K562 (cell line): Measurements from ENCODE around the gene GNAZ. TPM values are rescaled to one million over a fixed set of nuclear protein-coding genes. Genes with fewer than 3 reads are reported as not detected.

Experiments used
- ATF1 ChIP-seq, 2 experiments: fragments of 450-650 bp in 1 of 2; IDR thresholded peaks; 2 replicates each; pipeline ENCODE4 v1.6.1; 2016; ENCODE audit warnings: missing compliant biosample characterization in 1 of 2, missing genetic modification characterization in 1 of 2
- E2F8 ChIP-seq: fragments of 450-650 bp; IDR thresholded peaks from 2 replicates; pipeline ENCODE4 v1.7.1; 2018; ENCODE audit warnings: mild to moderate bottlenecking, low read depth; ENCODE audit not compliant: partially characterized antibody
- ETS1 ChIP-seq: conservative IDR thresholded peaks from 2 replicates; pipeline ENCODE4 v1.6.1; 2011; ENCODE audit warnings: low read depth, mild to moderate bottlenecking, low read length; ENCODE audit not compliant: control insufficient read depth
- GTF2A2 ChIP-seq: IDR thresholded peaks from 2 replicates; pipeline ENCODE4 v1.6.1; 2016; ENCODE audit warnings: mild to moderate bottlenecking, missing genetic modification characterization, missing compliant biosample characterization
- KAT2B ChIP-seq: IDR thresholded peaks from one replicate; pipeline ENCODE4 v1.6.1; 2012; ENCODE audit warnings: low read depth, mild to moderate bottlenecking, control low read depth, inconsistent platforms, low read length, moderate library complexity
- TAF9B ChIP-seq: fragments of 450-650 bp; IDR thresholded peaks from 2 replicates; pipeline ENCODE4 v1.6.1; 2018; ENCODE audit warnings: mild to moderate bottlenecking; ENCODE audit not compliant: partially characterized antibody
- ZBTB8A ChIP-seq: fragments of 450-650 bp; IDR thresholded peaks from 2 replicates; pipeline ENCODE4 v1.6.1; 2018; ENCODE audit warnings: mild to moderate bottlenecking, moderate library complexity; ENCODE audit not compliant: partially characterized antibody
- ZNF212 ChIP-seq: fragments of 450-650 bp; formaldehyde crosslinking; IDR thresholded peaks from 2 replicates; pipeline ENCODE4 v1.4.0; 2020; ENCODE audit warnings: mild to moderate bottlenecking
- polyA plus RNA-seq, 8 experiments: library from polyadenylated mRNA; depleted of rRNA in 4 of 8; stranded (reverse) in 5 of 8; unstranded in 3 of 8; fragments of >200 nt; fragmentation: Nextera tagmentation in 2 of 8; fragmentation: Illumina TruSeq in 1 of 8; extraction: Ambion mirVana in 2 of 8; extraction: Trizol in 1 of 8; gene quantifications; 2 replicates each; pipeline versions ENCODE4 v1.2.1 to v1.2.3, GENCODE V29; 2011 to 2014; ENCODE audit warnings: inconsistent platforms in 1 of 8, missing spikeins in 1 of 8
- total RNA-seq, 7 experiments: library from RNA; depleted of rRNA in 6 of 7; stranded (reverse); fragments of >200 nt in 6 of 7; fragmentation: Illumina TruSeq in 2 of 7; extraction: Trizol in 2 of 7; gene quantifications; 2 replicates each; pipeline versions ENCODE4 v1.2.1 to v1.2.3, GENCODE V29; 2011 to 2021; ENCODE audit warnings: low replicate concordance in 1 of 7
- TF ChIP-seq, protein P1 (sequence below): sonication (generic); formaldehyde crosslinking; IDR thresholded peaks from 2 replicates; pipeline ENCODE4 v1.8.1; 2023; ENCODE audit warnings: mild to moderate bottlenecking, missing genetic modification reagents
- TF ChIP-seq, protein P2 (sequence below): sonication (generic); formaldehyde crosslinking; IDR thresholded peaks from 2 replicates; pipeline ENCODE4 v1.8.1; 2023; ENCODE audit warnings: mild to moderate bottlenecking, missing genetic modification reagents
- TF ChIP-seq, protein P3 (sequence below), 2 experiments: fragments of 450-650 bp in 1 of 2; sonication (generic) in 1 of 2; formaldehyde crosslinking; conservative IDR thresholded peaks; 2 replicates each; pipeline versions ENCODE4 v1.4.0 to v1.8.1; 2020 to 2022; ENCODE audit warnings: mild to moderate bottlenecking in 1 of 2, missing genetic modification reagents in 1 of 2
- TF ChIP-seq, protein P4 (sequence below): fragments of 250-450 bp; sonication (Bioruptor Pico); IDR thresholded peaks from 2 replicates; pipeline ENCODE4 v1.4.0; 2020; ENCODE audit warnings: mild to moderate bottlenecking
- TF ChIP-seq, protein P5 (sequence below): IDR thresholded peaks from 2 replicates; pipeline ENCODE4 v1.6.1; 2012; ENCODE audit warnings: low read depth, low read length, improper control_type of control experiment, borderline replicate concordance

GNAZ gene
- total and polyA plus RNA-seq, 9 of the 15 experiments (the other 6 are each of a cell fraction or from before 2014, with no cell fraction given): 0.04 to 0.22 (median 0.13) TPM; not detected in 3

DNA sequence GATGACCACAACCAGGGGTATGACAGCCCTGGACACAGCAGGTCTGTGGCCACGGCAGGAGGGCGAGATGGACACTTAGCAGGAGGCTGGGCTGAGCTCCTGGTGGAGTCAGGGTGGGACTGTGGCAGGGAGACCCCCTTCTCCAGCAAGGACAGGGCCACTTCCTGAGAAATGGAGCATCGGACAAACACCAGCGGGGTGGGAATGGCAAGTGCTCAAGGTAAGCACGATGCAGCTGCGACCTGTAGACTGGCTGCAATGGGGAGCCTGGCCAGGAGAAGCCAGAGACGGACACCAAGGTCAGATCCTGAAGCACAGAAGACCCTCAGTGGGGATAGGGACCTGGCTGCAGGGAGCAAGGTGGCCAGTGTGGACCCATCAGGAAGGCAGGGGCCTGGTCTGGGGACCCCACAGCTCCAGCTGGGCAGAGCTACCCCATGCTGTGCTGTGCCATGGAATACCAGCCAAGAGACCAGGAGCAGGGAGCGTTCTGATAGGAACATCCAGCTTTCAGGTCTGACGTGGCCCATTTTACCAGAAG, 42.2 kb downstream of the GNAZ start (continued):
- TF ChIP-seq, protein P1, sequence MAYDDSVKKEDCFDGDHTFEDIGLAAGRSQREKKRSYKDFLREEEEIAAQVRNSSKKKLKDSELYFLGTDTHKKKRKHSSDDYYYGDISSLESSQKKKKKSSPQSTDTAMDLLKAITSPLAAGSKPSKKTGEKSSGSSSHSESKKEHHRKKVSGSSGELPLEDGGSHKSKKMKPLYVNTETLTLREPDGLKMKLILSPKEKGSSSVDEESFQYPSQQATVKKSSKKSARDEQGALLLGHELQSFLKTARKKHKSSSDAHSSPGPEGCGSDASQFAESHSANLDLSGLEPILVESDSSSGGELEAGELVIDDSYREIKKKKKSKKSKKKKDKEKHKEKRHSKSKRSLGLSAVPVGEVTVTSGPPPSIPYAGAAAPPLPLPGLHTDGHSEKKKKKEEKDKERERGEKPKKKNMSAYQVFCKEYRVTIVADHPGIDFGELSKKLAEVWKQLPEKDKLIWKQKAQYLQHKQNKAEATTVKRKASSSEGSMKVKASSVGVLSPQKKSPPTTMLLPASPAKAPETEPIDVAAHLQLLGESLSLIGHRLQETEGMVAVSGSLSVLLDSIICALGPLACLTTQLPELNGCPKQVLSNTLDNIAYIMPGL (CRISPR knock-in tag): peak; percentile 26; the same call in 1 of the 2 replicates
- TF ChIP-seq, protein P2, sequence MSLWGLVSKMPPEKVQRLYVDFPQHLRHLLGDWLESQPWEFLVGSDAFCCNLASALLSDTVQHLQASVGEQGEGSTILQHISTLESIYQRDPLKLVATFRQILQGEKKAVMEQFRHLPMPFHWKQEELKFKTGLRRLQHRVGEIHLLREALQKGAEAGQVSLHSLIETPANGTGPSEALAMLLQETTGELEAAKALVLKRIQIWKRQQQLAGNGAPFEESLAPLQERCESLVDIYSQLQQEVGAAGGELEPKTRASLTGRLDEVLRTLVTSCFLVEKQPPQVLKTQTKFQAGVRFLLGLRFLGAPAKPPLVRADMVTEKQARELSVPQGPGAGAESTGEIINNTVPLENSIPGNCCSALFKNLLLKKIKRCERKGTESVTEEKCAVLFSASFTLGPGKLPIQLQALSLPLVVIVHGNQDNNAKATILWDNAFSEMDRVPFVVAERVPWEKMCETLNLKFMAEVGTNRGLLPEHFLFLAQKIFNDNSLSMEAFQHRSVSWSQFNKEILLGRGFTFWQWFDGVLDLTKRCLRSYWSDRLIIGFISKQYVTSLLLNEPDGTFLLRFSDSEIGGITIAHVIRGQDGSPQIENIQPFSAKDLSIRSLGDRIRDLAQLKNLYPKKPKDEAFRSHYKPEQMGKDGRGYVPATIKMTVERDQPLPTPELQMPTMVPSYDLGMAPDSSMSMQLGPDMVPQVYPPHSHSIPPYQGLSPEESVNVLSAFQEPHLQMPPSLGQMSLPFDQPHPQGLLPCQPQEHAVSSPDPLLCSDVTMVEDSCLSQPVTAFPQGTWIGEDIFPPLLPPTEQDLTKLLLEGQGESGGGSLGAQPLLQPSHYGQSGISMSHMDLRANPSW: peak; percentile 35; the same call in 1 of the 2 replicates
- no peak for TF ChIP-seq E2F8
- TF ChIP-seq KAT2B: no peak
- TF ChIP-seq, protein P3, sequence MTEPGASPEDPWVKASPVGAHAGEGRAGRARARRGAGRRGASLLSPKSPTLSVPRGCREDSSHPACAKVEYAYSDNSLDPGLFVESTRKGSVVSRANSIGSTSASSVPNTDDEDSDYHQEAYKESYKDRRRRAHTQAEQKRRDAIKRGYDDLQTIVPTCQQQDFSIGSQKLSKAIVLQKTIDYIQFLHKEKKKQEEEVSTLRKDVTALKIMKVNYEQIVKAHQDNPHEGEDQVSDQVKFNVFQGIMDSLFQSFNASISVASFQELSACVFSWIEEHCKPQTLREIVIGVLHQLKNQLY (CRISPR knock-in tag; conservative IDR thresholded peaks at IDR 0.05): 0 out of 4 replicates have a peak, but pooled peaks of 1 of the 2 experiments have one; percentile 12
- 0 out of 2 replicates have a peak, but pooled peaks have one; percentile 29 for TF ChIP-seq ETS1
- TF ChIP-seq, protein P4, sequence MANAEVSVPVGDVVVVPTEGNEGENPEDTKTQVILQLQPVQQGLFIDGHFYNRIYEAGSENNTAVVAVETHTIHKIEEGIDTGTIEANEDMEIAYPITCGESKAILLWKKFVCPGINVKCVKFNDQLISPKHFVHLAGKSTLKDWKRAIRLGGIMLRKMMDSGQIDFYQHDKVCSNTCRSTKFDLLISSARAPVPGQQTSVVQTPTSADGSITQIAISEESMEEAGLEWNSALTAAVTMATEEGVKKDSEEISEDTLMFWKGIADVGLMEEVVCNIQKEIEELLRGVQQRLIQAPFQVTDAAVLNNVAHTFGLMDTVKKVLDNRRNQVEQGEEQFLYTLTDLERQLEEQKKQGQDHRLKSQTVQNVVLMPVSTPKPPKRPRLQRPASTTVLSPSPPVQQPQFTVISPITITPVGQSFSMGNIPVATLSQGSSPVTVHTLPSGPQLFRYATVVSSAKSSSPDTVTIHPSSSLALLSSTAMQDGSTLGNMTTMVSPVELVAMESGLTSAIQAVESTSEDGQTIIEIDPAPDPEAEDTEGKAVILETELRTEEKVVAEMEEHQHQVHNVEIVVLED (CRISPR knock-in tag): no peak
- peak; percentile 9; the same call in 1 of the 2 replicates for TF ChIP-seq ATF1 (CRISPR knock-in tag; IDR thresholded peaks at IDR 0.05)
- TF ChIP-seq ATF1 (tag; IDR thresholded peaks at IDR 0.05): no peak
- TF ChIP-seq TAF9B: no peak
- TF ChIP-seq ZNF212 (CRISPR knock-in tag): no peak
- TF ChIP-seq ZBTB8A: no peak
- TF ChIP-seq, protein P5, sequence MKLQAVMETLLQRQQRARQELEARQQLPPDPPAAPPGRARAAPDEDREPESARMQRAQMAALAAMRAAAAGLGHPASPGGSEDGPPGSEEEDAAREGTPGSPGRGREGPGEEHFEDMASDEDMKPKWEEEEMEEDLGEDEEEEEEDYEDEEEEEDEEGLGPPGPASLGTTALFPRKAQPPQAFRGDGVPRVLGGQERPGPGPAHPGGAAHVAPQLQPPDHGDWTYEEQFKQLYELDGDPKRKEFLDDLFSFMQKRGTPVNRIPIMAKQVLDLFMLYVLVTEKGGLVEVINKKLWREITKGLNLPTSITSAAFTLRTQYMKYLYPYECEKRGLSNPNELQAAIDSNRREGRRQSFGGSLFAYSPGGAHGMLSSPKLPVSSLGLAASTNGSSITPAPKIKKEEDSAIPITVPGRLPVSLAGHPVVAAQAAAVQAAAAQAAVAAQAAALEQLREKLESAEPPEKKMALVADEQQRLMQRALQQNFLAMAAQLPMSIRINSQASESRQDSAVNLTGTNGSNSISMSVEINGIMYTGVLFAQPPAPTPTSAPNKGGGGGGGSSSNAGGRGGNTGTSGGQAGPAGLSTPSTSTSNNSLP: no peak
- no peak for TF ChIP-seq GTF2A2 (tag)
